HG03520 (cell line): ENCODE results near the gene CLASP1.
"Not testable (repeated sequence)": the region's sequence is repeated elsewhere in the genome, so short reads cannot be mapped to it uniquely, and the experiment has no call there.

ENCODE experiments used
- ATAC-seq: cut with Tn5 transposase; IDR thresholded peaks from one replicate; pipeline ENCODE4 v1.9.1; 2021; ENCODE audit warnings: mild to moderate bottlenecking, moderate library complexity; ENCODE audit not compliant: unreplicated experiment

The CLASP1 gene

GRCh38 chr2:121335294-121336290 is 313.7 kb downstream of the CLASP1 start:
- no peak for ATAC-seq

GRCh38 chr2:121334581-121335293 is 314.5 kb downstream of the CLASP1 start:
- no peak for ATAC-seq

GRCh38 chr2:121333834-121334558 is 315.3 kb downstream of the CLASP1 start:
- ATAC-seq = peak; percentile 76

- no peak for ATAC-seq
Observed at GRCh38 chr2:121333231-121333630, 316.0 kb downstream of the CLASP1 start.

GRCh38 chr2:121331324-121331723 is 317.9 kb downstream of the CLASP1 start:
- ATAC-seq = not testable (repeated sequence)

GRCh38 chr2:121330921-121331320 is 318.3 kb downstream of the CLASP1 start:
- no peak for ATAC-seq

- ATAC-seq = no peak
Observed at GRCh38 chr2:121329786-121330185, 319.5 kb downstream of the CLASP1 start.

GRCh38 chr2:121326628-121327027 is 322.6 kb downstream of the CLASP1 start:
- ATAC-seq = no peak

GRCh38 chr2:121324601-121325000 is 324.7 kb downstream of the CLASP1 start:
- no peak for ATAC-seq

- ATAC-seq = no peak
Observed at GRCh38 chr2:121321476-121321875, 327.8 kb downstream of the CLASP1 start.

- ATAC-seq = no peak
Observed at GRCh38 chr2:121319941-121320340, 329.3 kb downstream of the CLASP1 start.

GRCh38 chr2:121316986-121317385 is 332.3 kb downstream of the CLASP1 start:
- no peak for ATAC-seq

- ATAC-seq = not testable (repeated sequence)
Observed at GRCh38 chr2:121313701-121314100, 335.6 kb downstream of the CLASP1 start.

GRCh38 chr2:121309801-121310200 is 339.5 kb downstream of the CLASP1 start:
- ATAC-seq = peak; percentile 95

- no peak for ATAC-seq
Observed at GRCh38 chr2:121309323-121309722, 339.9 kb downstream of the CLASP1 start.

- ATAC-seq = no peak
Observed at GRCh38 chr2:121307048-121307447, 342.2 kb downstream of the CLASP1 start.

GRCh38 chr2:121304941-121305340 is 344.3 kb downstream of the CLASP1 start:
- no peak for ATAC-seq

- no peak for ATAC-seq
Observed at GRCh38 chr2:121303531-121304263, 345.6 kb downstream of the CLASP1 start.

GRCh38 chr2:121301190-121301589 is 348.1 kb downstream of the CLASP1 start:
- ATAC-seq = not testable (repeated sequence)

- no peak for ATAC-seq
Observed at GRCh38 chr2:121298476-121298875, 350.8 kb downstream of the CLASP1 start.
